Parathyroid adenoma (tissue), 2 donors: ENCODE data around the gene DLX6.
A peak's percentile ranks its signal among the peaks of the same experiment; 100 is the strongest.

Experiments used
- H2AFZ ChIP-seq: fragments of 300-600 bp; sonication (generic); one replicate; pipeline ENCODE4 v1.7.0; 2017; ENCODE audit warnings: antibody characterized with exemption, mild to moderate bottlenecking
- H3K27ac ChIP-seq: fragments of 300-600 bp; sonication (generic); one replicate; pipeline ENCODE4 v1.7.0; 2017
- H3K27me3 ChIP-seq: fragments of 300-600 bp; sonication (generic); one replicate; pipeline ENCODE4 v1.7.0; 2017; ENCODE audit warnings: low read length; ENCODE audit not compliant: control insufficient read depth, insufficient read depth
- H3K36me3 ChIP-seq: fragments of 300-600 bp; sonication (generic); one replicate; pipeline ENCODE4 v1.7.0; 2017; ENCODE audit warnings: low read length; ENCODE audit not compliant: control insufficient read depth, insufficient read depth
- H3K4me1 ChIP-seq: fragments of 300-600 bp; sonication (generic); one replicate; pipeline ENCODE4 v1.7.0; 2017; ENCODE audit warnings: control low read depth
- H3K4me2 ChIP-seq: fragments of 300-600 bp; sonication (generic); one replicate; pipeline ENCODE4 v1.7.0; 2017; ENCODE audit warnings: low read length
- H3K4me3 ChIP-seq: fragments of 300-600 bp; sonication (generic); one replicate; pipeline ENCODE4 v1.7.0; 2017; ENCODE audit warnings: low read depth, low read length
- H3K79me2 ChIP-seq: fragments of 300-600 bp; sonication (generic); one replicate; pipeline ENCODE4 v1.7.0; 2017; ENCODE audit warnings: control low read depth
- H3K9ac ChIP-seq: fragments of 300-600 bp; sonication (generic); one replicate; pipeline ENCODE4 v1.7.0; 2017; ENCODE audit warnings: mild to moderate bottlenecking
- H3K9me3 ChIP-seq: fragments of 300-600 bp; sonication (generic); one replicate; pipeline ENCODE4 v1.7.0; 2017; ENCODE audit warnings: low read length; ENCODE audit not compliant: control insufficient read depth
- TF ChIP-seq, protein P1 (sequence below): fragments of 300-600 bp; sonication (generic); IDR thresholded peaks from one replicate; pipeline ENCODE4 v1.7.0; 2017; ENCODE audit warnings: antibody characterized with exemption, mild to moderate bottlenecking
- donor health status: primary hyperparathyroidism.

Gene DLX6

DNA sequence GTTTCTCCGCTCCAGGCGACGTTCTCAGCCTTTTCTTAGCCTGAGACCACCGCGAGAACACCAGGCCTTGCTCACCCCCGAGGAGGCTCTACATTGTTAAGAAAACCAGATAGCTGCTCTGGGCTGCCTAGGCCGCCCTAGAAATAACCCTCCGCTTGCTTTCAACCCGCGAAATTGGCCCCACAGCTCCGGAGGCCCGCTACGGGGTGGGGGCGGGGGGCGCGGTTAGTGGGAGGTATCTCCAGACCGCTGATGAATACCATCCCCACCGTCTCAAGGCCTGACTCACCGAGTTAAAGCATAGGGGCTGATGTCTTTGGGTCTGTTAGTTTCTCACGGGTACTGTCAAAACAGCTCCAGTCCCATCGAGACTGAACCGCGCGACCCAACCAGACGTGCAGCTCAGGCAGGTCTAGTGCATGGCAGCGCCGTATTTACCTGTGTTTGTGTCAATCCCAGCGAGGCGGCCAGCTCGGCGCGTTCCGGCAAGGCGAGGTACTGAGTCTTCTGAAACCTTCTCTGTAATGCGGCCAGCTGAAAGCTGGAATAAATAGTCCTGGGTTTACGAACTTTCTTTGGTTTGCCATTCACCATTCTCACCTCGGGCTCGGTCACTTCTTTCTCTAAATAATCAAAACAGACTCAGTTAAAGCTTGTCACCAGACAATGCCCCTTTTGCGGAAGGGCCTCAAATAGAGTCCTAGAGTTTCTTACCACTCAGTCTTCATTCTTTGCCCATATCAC is 16.6 kb downstream of the DLX6 start:
- H3K4me2 ChIP-seq = no peak overlapping the region
- no peak overlapping the region for H3K4me3 ChIP-seq
- H3K36me3 ChIP-seq = no peaks in the 10 kb centered on the region
- H3K9me3 ChIP-seq = no peaks in the 10 kb centered on the region
- H3K9ac ChIP-seq = no peak overlapping the region
- TF ChIP-seq, protein P1, sequence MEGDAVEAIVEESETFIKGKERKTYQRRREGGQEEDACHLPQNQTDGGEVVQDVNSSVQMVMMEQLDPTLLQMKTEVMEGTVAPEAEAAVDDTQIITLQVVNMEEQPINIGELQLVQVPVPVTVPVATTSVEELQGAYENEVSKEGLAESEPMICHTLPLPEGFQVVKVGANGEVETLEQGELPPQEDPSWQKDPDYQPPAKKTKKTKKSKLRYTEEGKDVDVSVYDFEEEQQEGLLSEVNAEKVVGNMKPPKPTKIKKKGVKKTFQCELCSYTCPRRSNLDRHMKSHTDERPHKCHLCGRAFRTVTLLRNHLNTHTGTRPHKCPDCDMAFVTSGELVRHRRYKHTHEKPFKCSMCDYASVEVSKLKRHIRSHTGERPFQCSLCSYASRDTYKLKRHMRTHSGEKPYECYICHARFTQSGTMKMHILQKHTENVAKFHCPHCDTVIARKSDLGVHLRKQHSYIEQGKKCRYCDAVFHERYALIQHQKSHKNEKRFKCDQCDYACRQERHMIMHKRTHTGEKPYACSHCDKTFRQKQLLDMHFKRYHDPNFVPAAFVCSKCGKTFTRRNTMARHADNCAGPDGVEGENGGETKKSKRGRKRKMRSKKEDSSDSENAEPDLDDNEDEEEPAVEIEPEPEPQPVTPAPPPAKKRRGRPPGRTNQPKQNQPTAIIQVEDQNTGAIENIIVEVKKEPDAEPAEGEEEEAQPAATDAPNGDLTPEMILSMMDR = no peak
- peaks cover 4% of the 10 kb centered on the region for H3K4me1 ChIP-seq
- no peak overlapping the region for H2AFZ ChIP-seq
- no peak overlapping the region for H3K27ac ChIP-seq
- H3K79me2 ChIP-seq = no peaks in the 10 kb centered on the region
- H3K27me3 ChIP-seq = peaks cover 21% of the 10 kb centered on the region

DNA sequence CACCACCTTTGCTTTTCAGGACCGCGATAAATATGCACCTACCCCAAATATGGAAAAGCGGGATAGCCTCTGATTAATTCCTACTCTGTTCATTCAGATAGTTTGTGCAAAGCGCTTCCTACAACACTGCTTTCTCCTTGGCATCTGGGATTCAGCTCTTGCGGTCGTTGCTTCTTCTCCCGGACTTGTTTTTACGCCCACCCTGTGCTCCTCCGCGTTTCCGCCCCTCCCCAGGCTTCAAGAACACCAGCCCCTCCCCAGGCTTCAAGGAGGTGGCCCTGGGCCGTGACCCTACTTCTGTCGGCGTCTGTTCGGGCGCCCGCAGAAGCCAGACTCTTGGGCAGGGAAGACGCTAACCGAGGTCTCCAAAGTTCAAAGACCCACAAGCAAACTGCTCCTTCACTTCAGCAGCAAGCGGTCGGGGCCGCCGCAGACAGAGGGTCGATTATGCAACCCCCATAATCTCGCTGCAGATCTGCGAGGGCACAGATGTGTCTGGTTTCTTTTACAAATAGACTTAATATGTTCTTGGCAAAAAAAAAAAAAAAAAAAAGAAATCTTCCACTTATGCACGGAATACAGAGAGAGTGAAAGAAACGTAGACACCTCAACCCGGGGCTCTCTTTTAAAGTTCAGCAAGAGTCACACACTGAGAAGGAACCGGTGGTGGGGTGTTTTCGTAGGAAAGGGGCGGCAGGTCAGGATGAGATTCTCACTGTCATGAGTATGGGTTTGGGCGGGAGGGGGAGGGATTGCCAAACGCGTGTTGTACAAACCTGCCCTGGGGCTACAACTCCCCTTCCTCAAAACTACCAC is 17.3 kb downstream of the DLX6 start:
- Histone ChIP-seq H3K27me3 (peaks cover 21% of the 10 kb centered on the region), H3K9me3 (no peaks in the 10 kb centered on the region), H3K27ac (no peak overlapping the region)

DNA sequence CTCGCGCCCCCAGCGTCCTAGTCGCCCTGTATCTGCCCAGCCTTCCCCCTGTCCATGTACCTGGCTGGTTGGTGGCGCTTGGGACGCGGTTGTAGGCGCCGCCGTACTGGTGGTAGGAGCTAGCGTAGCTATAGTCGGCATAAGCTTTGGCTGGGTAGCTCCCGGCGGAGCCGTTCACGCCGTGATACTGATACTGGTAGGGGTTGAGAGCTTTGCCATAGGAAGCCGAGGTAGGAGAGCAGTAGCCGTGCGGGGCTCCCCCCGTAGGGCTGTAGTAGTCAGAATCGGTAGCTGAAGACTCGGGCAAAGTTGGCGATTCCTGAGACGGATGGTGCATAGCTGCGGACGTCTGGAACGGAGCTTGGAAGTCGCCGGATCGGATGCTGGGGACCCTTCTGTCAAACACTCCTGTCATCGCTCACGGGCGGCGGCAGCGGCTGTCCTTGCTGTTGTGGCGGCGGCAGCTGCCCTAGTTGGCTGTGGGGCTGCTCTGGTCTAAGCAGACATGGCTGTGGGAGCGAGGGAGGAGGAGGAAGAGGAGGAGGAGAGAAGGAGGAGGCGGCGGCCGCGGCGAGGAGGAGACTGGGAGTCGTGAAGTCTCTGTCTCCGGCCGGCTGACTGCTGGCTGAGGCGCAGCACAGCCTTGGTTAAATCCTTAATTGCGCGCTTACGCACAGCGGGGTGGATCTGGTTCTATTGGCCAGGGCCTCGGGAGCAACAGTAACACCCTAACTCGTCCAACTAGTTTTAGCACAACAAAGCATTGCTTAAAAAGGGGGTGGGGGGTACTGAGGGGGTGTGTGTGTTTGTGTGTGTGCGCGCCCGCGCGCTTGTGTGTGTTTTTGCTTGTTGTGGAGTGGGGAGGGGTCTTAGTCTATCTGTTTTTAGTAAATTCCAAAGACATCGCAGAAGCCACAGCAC is 19.1 kb downstream of the DLX6 start, which contains the start of gene DLX5:
Gene DLX5, minus strand, starts transcription at position 623 of the 921 bp plus-strand sequence. Its CDS starts 208 bp downstream, at position 415.
- Histone ChIP-seq H3K9me3 (no peaks in the 10 kb centered on the region), H3K9ac (no peak within 1 kb of the TSS), H3K36me3 (no peaks in the 10 kb centered on the region), H3K27ac (no peak within 1 kb of the TSS), H2AFZ (peak within 1 kb of the TSS; percentile 55), H3K27me3 (peaks cover 17% of the 10 kb centered on the region), H3K4me3 (no peak within 1 kb of the TSS), H3K4me2 (peak within 1 kb of the TSS; percentile 15), H3K79me2 (no peaks in the 10 kb centered on the region), H3K4me1 (peaks cover 5% of the 10 kb centered on the region)
- TF ChIP-seq, protein P1 = no peak

More for the DNA sequence above, 17.3 kb downstream of the DLX6 start:
- no peak overlapping the region for H3K4me3 ChIP-seq
- peaks cover 5% of the 10 kb centered on the region for H3K4me1 ChIP-seq
- H3K79me2 ChIP-seq = no peaks in the 10 kb centered on the region
- H3K9ac ChIP-seq = no peak overlapping the region
- no peak overlapping the region for H2AFZ ChIP-seq
- TF ChIP-seq, protein P1 = no peak
- H3K36me3 ChIP-seq = no peaks in the 10 kb centered on the region
- no peak overlapping the region for H3K4me2 ChIP-seq

DNA sequence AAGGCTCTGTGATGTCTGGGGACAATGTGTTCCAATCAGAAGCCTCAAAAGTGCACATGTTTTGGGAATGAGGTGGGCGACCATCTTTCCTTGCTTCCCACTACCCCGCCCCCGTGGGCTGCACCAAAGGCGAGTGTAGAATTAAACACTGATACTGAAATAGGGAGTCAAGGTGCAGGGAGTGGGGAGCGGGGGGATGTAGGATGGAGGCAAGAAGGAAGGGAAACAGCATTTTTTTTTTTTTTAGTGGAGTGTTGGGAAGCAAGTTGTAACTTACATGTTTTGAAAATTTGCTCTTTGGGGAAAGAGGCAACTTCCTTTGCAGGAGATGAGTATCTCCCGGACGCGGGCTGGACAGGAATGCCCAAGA is 19.8 kb downstream of the DLX6 start:
- TF ChIP-seq, protein P1 = no peak
- H3K79me2 ChIP-seq = no peaks in the 10 kb centered on the region
- H3K4me2 ChIP-seq = peak overlapping the region; percentile 15
- H3K9ac ChIP-seq = no peak overlapping the region
- H3K27me3 ChIP-seq = peaks cover 17% of the 10 kb centered on the region
- no peaks in the 10 kb centered on the region for H3K36me3 ChIP-seq
- peaks cover 5% of the 10 kb centered on the region for H3K4me1 ChIP-seq
- H3K9me3 ChIP-seq = no peaks in the 10 kb centered on the region
- H2AFZ ChIP-seq = no peak overlapping the region
- no peak overlapping the region for H3K27ac ChIP-seq
- no peak overlapping the region for H3K4me3 ChIP-seq
